Esophagus muscularis mucosa (tissue), 4 donors: ENCODE data around the gene PHYHD1. TPM values are rescaled to one million over a fixed set of nuclear protein-coding genes. Genes with fewer than 3 reads are reported as not detected.
A peak's percentile ranks its signal among the peaks of the same experiment; 100 is the strongest.

ENCODE experiments used
- DNase-seq: peaks from one replicate; pipeline ENCODE4 v3.0.0-alpha.2; 2017; ENCODE audit errors: extremely low spot score
- H3K27ac ChIP-seq, 4 donors: fragments of 200-600 bp; sonication (generic); replicated peaks in 1 of 4; 1 replicate in 3 of 4; 2 replicates in 1 of 4; pipeline ENCODE4 v1.5.1; 2016 to 2019; ENCODE audit warnings: mild to moderate bottlenecking in 1 of 4
- H3K27me3 ChIP-seq, 4 donors: fragments of 200-600 bp; sonication (generic); one replicate each; pipeline versions ENCODE4 v1.5.1 to v1.6.0; 2016 to 2019
- H3K36me3 ChIP-seq, 4 donors: fragments of 200-600 bp; sonication (generic); one replicate each; pipeline ENCODE4 v1.5.1; 2016 to 2019
- H3K4me1 ChIP-seq, 4 donors: fragments of 200-600 bp; sonication (generic); one replicate each; pipeline ENCODE4 v1.5.1; 2016 to 2019
- H3K4me3 ChIP-seq, 4 donors: fragments of 200-600 bp; sonication (generic); 1 replicate in 2 of 4; 2 replicates in 2 of 4; pipeline ENCODE4 v1.5.1; 2016 to 2019; ENCODE audit warnings: mild to moderate bottlenecking in 4 of 4, moderate library complexity in 1 of 4
- H3K9me3 ChIP-seq, 4 donors: fragments of 200-600 bp; sonication (generic); 1 replicate in 3 of 4; 2 replicates in 1 of 4; pipeline ENCODE4 v1.5.1; 2016 to 2019
- EP300 ChIP-seq: sonication (generic); formaldehyde crosslinking; IDR thresholded peaks from one replicate; pipeline ENCODE4 v1.6.1; 2017; ENCODE audit warnings: antibody characterized with exemption
- POLR2A ChIP-seq: fragments of 450-650 bp; IDR thresholded peaks from one replicate; pipeline ENCODE4 v1.6.1; 2017; ENCODE audit warnings: antibody characterized with exemption, moderate library complexity, mild to moderate bottlenecking, low read depth
- POLR2AphosphoS5 ChIP-seq, 2 donors: sonication (generic); formaldehyde crosslinking; IDR thresholded peaks; one replicate each; pipeline ENCODE4 v1.6.1; 2017; ENCODE audit warnings: antibody characterized with exemption in 2 of 2
- WGBS: methylation state at CpG from one replicate; pipeline ENCODE4 v1.1.5; 2018; 5-methylcytosine and 5-hydroxymethylcytosine counted together
- intact Hi-C: fragments of 100-400 bp; cut with DNase I; formaldehyde crosslinking; loops from one replicate; pipeline ENCODE4 v1.15.1; 2023
- total RNA-seq, 4 donors: library from RNA; depleted of rRNA; stranded (reverse); fragments of >200 nt; gene quantifications; one replicate each; pipeline versions ENCODE4 v1.1.0 to v1.2.1, GENCODE V29; 2016
- TF ChIP-seq, protein P1 (sequence below), 3 experiments: fragments of 200-600 bp in 2 of 3; fragments of 450-650 bp in 1 of 3; sonication (generic) in 2 of 3; IDR thresholded peaks; one replicate each; pipeline ENCODE4 v1.5.1; 2017 to 2019; ENCODE audit warnings: antibody characterized with exemption in 3 of 3, mild to moderate bottlenecking in 2 of 3, moderate library complexity in 1 of 3

PHYHD1 gene
- total RNA-seq, 4 donors from 2014 or later, result 10.4 to 22.3 (median 12.0) TPM

DNA sequence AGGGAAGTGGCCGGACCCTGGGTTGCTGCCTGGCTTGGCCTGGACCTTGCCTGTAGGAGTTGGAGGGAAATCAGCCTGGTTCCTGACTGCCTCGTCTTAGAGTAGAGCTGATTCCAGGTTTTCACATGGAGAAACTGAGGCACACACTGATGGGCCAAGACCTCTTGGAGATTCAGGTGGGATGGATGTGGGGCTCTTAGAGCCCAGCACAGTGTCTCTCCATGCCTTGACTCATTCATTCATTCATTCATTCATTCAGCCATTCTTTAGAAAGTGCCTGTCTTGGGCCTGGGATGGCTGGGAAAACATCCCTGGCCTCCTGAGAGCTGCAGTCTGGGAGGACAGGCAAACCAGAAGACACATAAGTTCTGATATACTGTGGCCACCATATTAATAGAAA lies 36.6 kb upstream of the PHYHD1 start:
- no peaks in the 10 kb centered on the region for H3K27me3 ChIP-seq
- peaks cover 63 to 83% (median 75%) of the 10 kb centered on the region in 4 donors for H3K4me1 ChIP-seq
- H3K9me3 ChIP-seq, result no peaks in the 10 kb centered on the region
- peaks cover 0 to 48% (median 34%) of the 10 kb centered on the region in 4 donors for H3K36me3 ChIP-seq
- 67% methylated on average over 2 of the region's 2 CpGs for WGBS
- peak overlapping the region; percentile 97 to 99 (median 98) for H3K27ac ChIP-seq
- no peak for DNase-seq
- intact Hi-C loops, result loop anchor here (5.0 kb wide), 1 partner anchor 38 kb away; the partner anchor contains the start of gene PHYHD1
- TF ChIP-seq EP300 (no peak), POLR2A (no peak), POLR2AphosphoS5 (IDR thresholded peaks at IDR 0.05) (no peak)
- TF ChIP-seq, protein P1, sequence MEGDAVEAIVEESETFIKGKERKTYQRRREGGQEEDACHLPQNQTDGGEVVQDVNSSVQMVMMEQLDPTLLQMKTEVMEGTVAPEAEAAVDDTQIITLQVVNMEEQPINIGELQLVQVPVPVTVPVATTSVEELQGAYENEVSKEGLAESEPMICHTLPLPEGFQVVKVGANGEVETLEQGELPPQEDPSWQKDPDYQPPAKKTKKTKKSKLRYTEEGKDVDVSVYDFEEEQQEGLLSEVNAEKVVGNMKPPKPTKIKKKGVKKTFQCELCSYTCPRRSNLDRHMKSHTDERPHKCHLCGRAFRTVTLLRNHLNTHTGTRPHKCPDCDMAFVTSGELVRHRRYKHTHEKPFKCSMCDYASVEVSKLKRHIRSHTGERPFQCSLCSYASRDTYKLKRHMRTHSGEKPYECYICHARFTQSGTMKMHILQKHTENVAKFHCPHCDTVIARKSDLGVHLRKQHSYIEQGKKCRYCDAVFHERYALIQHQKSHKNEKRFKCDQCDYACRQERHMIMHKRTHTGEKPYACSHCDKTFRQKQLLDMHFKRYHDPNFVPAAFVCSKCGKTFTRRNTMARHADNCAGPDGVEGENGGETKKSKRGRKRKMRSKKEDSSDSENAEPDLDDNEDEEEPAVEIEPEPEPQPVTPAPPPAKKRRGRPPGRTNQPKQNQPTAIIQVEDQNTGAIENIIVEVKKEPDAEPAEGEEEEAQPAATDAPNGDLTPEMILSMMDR (IDR thresholded peaks at IDR 0.05), result no peak
- H3K4me3 ChIP-seq, result peak overlapping the region in 3 of 4 donors; percentile 83 to 96 (median 92)

DNA sequence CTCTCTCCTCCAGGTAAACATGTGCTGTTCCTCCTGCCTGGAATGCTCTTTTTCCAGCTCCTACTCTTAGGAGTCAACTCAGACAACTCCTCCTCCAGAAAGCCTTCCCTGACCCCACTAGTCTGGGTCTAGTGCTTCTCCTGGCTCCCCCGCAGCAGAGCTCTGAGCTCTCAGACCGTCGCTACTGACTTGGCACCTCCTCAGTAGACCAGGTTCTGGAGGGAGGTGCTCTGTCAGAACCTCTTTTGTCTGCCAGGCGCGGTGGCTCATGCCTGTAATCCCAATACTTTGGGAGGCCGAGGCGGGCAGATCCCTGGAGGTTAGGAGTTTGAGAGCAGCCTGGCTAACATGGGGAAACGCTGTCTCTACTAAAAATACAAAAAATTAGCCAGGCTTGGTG lies 35.4 kb upstream of the PHYHD1 start:
- H3K27me3 ChIP-seq, result no peaks in the 10 kb centered on the region
- no peak for TF ChIP-seq EP300
- 78% methylated on average over 6 of the region's 8 CpGs for WGBS
- DNase-seq, result no peak
- H3K36me3 ChIP-seq, result peaks cover 0 to 60% (median 44%) of the 10 kb centered on the region in 4 donors
- H3K4me1 ChIP-seq, result peaks cover 55 to 82% (median 76%) of the 10 kb centered on the region in 4 donors
- intact Hi-C loops, result no loop called here
- no peak overlapping the region for H3K4me3 ChIP-seq
- no peaks in the 10 kb centered on the region for H3K9me3 ChIP-seq
- peak overlapping the region in 2 of 4 donors; percentile 39 to 99 for H3K27ac ChIP-seq

DNA sequence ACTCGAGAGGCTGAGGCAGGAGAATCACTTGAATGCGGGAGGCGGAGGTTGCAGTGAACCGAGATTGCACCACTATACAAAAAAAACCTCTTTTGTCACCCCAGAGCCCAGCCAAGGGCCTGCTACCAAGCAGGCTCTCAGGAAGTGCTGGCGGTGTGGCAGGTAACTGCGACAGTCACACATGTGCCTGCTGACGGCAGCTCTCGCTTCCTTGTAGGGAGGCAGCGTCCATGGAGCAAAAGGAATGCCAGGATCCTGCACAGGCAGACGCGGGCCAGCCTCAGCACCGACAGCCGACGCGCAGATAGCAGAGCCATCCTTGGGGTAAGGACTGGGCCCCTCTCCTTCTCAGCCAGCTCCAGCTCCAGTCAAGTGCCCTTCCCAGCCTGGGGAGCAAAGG lies 35.0 kb upstream of the PHYHD1 start:
- Histone ChIP-seq H3K9me3 (no peaks in the 10 kb centered on the region), H3K4me3 (no peak overlapping the region), H3K36me3 (peaks cover 0 to 64% (median 48%) of the 10 kb centered on the region in 4 donors), H3K27me3 (no peaks in the 10 kb centered on the region), H3K4me1 (peaks cover 54 to 82% (median 76%) of the 10 kb centered on the region in 4 donors), H3K27ac (peak overlapping the region in 3 of 4 donors; percentile 39 to 99 (median 55))
- TF ChIP-seq, protein P1 (IDR thresholded peaks at IDR 0.05), result no peak
- TF ChIP-seq EP300, result no peak
- no peak for TF ChIP-seq POLR2AphosphoS5 (IDR thresholded peaks at IDR 0.05)
- no peak for TF ChIP-seq POLR2A
- 92% methylated on average over 4 of the region's 15 CpGs for WGBS
- DNase-seq, result no peak
- intact Hi-C loops, result no loop called here

DNA sequence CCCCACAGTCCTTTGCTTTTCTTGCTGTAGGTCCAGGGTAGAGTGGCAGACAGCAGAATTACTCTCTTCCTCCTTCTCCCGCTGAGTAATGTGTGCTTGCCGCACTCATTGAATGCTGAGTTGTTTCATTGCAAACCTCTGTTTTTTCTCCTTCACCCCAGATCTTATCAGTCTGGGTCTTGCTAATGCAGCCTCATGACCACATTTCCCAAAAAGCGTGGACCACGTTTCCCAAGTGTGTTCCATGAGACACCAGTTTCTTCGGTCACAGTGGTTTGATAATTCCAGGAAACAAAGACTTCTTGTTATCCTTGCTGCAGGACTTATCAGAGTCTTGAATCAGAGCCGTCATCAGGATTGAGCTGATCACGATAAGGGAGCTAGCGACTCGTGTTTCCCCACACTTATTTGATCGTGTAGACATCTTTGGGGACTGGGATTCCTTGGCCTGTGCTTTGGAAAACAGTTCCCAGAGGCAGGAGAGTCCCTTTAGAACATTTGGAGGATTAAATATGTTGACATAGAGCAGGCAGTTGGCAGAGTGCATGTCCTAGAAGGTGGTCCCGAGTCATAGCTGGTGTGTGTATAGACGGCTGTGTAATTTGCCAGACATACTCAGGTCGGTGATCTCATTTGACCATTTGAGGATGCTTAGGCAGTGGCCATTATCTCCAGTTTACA lies 34.4 kb upstream of the PHYHD1 start:
- WGBS, result 63% methylated on average over 13 of the region's 13 CpGs
- Histone ChIP-seq H3K27ac (peak overlapping the region; percentile 16 to 99 (median 47)), H3K27me3 (no peaks in the 10 kb centered on the region), H3K4me3 (no peak overlapping the region), H3K36me3 (peaks cover 0 to 70% (median 51%) of the 10 kb centered on the region in 4 donors), H3K9me3 (no peaks in the 10 kb centered on the region), H3K4me1 (peaks cover 58 to 82% (median 78%) of the 10 kb centered on the region in 4 donors)
- TF ChIP-seq EP300, result no peak
- TF ChIP-seq, protein P1 (IDR thresholded peaks at IDR 0.05), result no peak
- no peak for TF ChIP-seq POLR2A
- no peak for TF ChIP-seq POLR2AphosphoS5 (IDR thresholded peaks at IDR 0.05)
- intact Hi-C loops, result no loop called here
- DNase-seq, result no peak

DNA sequence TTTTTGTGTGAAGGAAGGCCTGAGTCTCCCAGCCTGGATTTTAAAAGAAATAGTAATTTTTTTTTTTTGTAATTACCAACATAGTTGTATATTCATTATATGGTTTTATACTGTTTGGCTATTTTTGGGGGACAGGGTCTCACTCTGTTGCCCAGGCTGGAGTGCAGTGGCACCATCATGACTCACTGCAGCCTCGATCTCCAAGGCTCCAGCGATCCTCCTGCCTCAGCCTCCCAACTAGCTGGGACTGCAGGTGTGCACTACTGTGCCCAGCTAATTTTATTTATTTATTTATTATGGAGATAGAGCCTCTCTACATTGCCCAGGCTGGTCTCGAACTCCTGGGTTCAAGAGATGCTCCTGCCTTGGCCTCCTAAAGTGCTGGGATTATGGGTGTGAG lies 33.7 kb upstream of the PHYHD1 start:
- no peaks in the 10 kb centered on the region for H3K9me3 ChIP-seq
- 92% methylated on average over 3 of the region's 3 CpGs for WGBS
- H3K27ac ChIP-seq, result peak overlapping the region in 3 of 4 donors; percentile 16 to 22 (median 21)
- H3K4me3 ChIP-seq, result no peak overlapping the region
- H3K36me3 ChIP-seq, result peaks cover 0 to 74% (median 52%) of the 10 kb centered on the region in 4 donors
- intact Hi-C loops, result no loop called here
- DNase-seq, result no peak
- H3K4me1 ChIP-seq, result peaks cover 65 to 87% (median 85%) of the 10 kb centered on the region in 4 donors
- H3K27me3 ChIP-seq, result no peaks in the 10 kb centered on the region
- no peak for TF ChIP-seq POLR2A
- TF ChIP-seq, protein P1 (IDR thresholded peaks at IDR 0.05), result no peak
- no peak for TF ChIP-seq EP300
- TF ChIP-seq POLR2AphosphoS5 (IDR thresholded peaks at IDR 0.05), result no peak
